Stimulated activated CD8-positive, alpha-beta memory T cell treated with anti-CD3 and anti-CD28 coated beads, Interleukin-4, amount 100 ng/mL, for 48 hours (primary cell): ENCODE data around the gene SMIM22.
A peak's percentile ranks its signal among the peaks of the same experiment; 100 is the strongest.

Experiments
- DNase-seq: peaks from one replicate; pipeline ENCODE4 v3.0.0-alpha.2; 2020

SMIM22 gene

GRCh38 chr16:4796982-4797804, 2.0 kb downstream of the SMIM22 start:
- no peak for DNase-seq

GRCh38 chr16:4797805-4798252, 2.7 kb downstream of the SMIM22 start:
- DNase-seq, result no peak

- DNase-seq, result no peak
Observed at GRCh38 chr16:4798456-4798855, 3.3 kb downstream of the SMIM22 start.

- DNase-seq, result no peak
Observed at GRCh38 chr16:4799171-4799855, 4.1 kb downstream of the SMIM22 start.

- no peak for DNase-seq
Observed at GRCh38 chr16:4800290-4801041, 5.3 kb downstream of the SMIM22 start.

GRCh38 chr16:4801051-4801961, 6.1 kb downstream of the SMIM22 start:
- no peak for DNase-seq

- peak; percentile 79 for DNase-seq
Observed at GRCh38 chr16:4801962-4802658, 6.9 kb downstream of the SMIM22 start, which contains the start of gene ROGDI. Gene ROGDI, minus strand, starts transcription at chr16:4802633. Its CDS starts 62 bp downstream, at chr16:4802571.

GRCh38 chr16:4802659-4803287, 7.6 kb downstream of the SMIM22 start:
- peak; percentile 93 for DNase-seq

GRCh38 chr16:4803401-4803844, 8.3 kb downstream of the SMIM22 start:
- DNase-seq, result no peak

GRCh38 chr16:4803898-4804762, 9.0 kb downstream of the SMIM22 start:
- DNase-seq, result no peak

- no peak for DNase-seq
Observed at GRCh38 chr16:4805231-4805630, 10.1 kb downstream of the SMIM22 start.

GRCh38 chr16:4806280-4806679, 11.1 kb downstream of the SMIM22 start:
- no peak for DNase-seq

GRCh38 chr16:4811242-4811641, 16.1 kb downstream of the SMIM22 start:
- no peak for DNase-seq

- DNase-seq, result no peak
Observed at GRCh38 chr16:4811773-4812172, 16.6 kb downstream of the SMIM22 start.

GRCh38 chr16:4813251-4814003, 18.3 kb downstream of the SMIM22 start:
- no peak for DNase-seq

- DNase-seq, result no peak
Observed at GRCh38 chr16:4814046-4814445, 18.9 kb downstream of the SMIM22 start.

GRCh38 chr16:4814542-4815173, 19.5 kb downstream of the SMIM22 start:
- no peak for DNase-seq

- DNase-seq, result no peak
Observed at GRCh38 chr16:4820652-4821051, 25.5 kb downstream of the SMIM22 start.

- no peak for DNase-seq
Observed at GRCh38 chr16:4825196-4825595, 30.0 kb downstream of the SMIM22 start.
